Measurements from ENCODE around the gene ADAMTSL1. TPM values are rescaled to one million over a fixed set of nuclear protein-coding genes. Genes with fewer than 3 reads are reported as not detected.

ADAMTSL1 gene
- total RNA-seq, 1 donor from 2014 or later: 1.6 TPM

GRCh38 chr9:18658804-18659705 lies 185.1 kb downstream of the ADAMTSL1 start:
- H3K27me3 ChIP-seq (ENCODE audit: control insufficient read depth, insufficient read depth, low read length): no peaks in the 10 kb centered on the region
- DNase-seq (ENCODE audit: low read depth) (peak; percentile 26), FAIRE-seq (no peak)
- H3K4me3 ChIP-seq (ENCODE audit: low read depth, low read length): no peak overlapping the region
- no peak for TF ChIP-seq CTCF (IDR thresholded peaks at IDR 0.05; ENCODE audit: insufficient read depth, low read length, severe bottlenecking)
- H3K36me3 ChIP-seq (ENCODE audit: control insufficient read depth, insufficient read depth, low read length): no peaks in the 10 kb centered on the region

GRCh38 chr9:18660001-18660400 lies 186.0 kb downstream of the ADAMTSL1 start:
- DNase-seq (ENCODE audit: low read depth) (no peak), FAIRE-seq (no peak)
- no peaks in the 10 kb centered on the region for H3K27me3 ChIP-seq (ENCODE audit: control insufficient read depth, insufficient read depth, low read length)
- H3K4me3 ChIP-seq (ENCODE audit: low read depth, low read length): no peak overlapping the region
- TF ChIP-seq CTCF (IDR thresholded peaks at IDR 0.05; ENCODE audit: insufficient read depth, low read length, severe bottlenecking): no peak
- no peaks in the 10 kb centered on the region for H3K36me3 ChIP-seq (ENCODE audit: control insufficient read depth, insufficient read depth, low read length)

- no peak overlapping the region for H3K4me3 ChIP-seq (ENCODE audit: low read depth, low read length)
- H3K27me3 ChIP-seq (ENCODE audit: control insufficient read depth, insufficient read depth, low read length): no peaks in the 10 kb centered on the region
- no peaks in the 10 kb centered on the region for H3K36me3 ChIP-seq (ENCODE audit: control insufficient read depth, insufficient read depth, low read length)
- TF ChIP-seq CTCF (IDR thresholded peaks at IDR 0.05; ENCODE audit: insufficient read depth, low read length, severe bottlenecking): no peak
- DNase-seq (ENCODE audit: low read depth): no peak
- FAIRE-seq: no peak
Measured at GRCh38 chr9:18662320-18662719, 188.4 kb downstream of the ADAMTSL1 start.

- Histone ChIP-seq H3K27me3 (ENCODE audit: control insufficient read depth, insufficient read depth, low read length) (no peaks in the 10 kb centered on the region), H3K4me3 (ENCODE audit: low read depth, low read length) (no peak overlapping the region), H3K36me3 (ENCODE audit: control insufficient read depth, insufficient read depth, low read length) (no peaks in the 10 kb centered on the region)
- FAIRE-seq (no peak), DNase-seq (ENCODE audit: low read depth) (no peak)
- TF ChIP-seq CTCF (IDR thresholded peaks at IDR 0.05; ENCODE audit: insufficient read depth, low read length, severe bottlenecking): no peak
Measured at GRCh38 chr9:18665947-18666346, 192.0 kb downstream of the ADAMTSL1 start.

- TF ChIP-seq CTCF (IDR thresholded peaks at IDR 0.05; ENCODE audit: insufficient read depth, low read length, severe bottlenecking): no peak
- Histone ChIP-seq H3K36me3 (ENCODE audit: control insufficient read depth, insufficient read depth, low read length) (no peaks in the 10 kb centered on the region), H3K27me3 (ENCODE audit: control insufficient read depth, insufficient read depth, low read length) (no peaks in the 10 kb centered on the region), H3K4me3 (ENCODE audit: low read depth, low read length) (no peak overlapping the region)
- DNase-seq (ENCODE audit: low read depth): peak; percentile 10
- no peak for FAIRE-seq
Measured at GRCh38 chr9:18666348-18666747, 192.4 kb downstream of the ADAMTSL1 start.

All from bronchial epithelial cell (primary cell).